OCI-LY3 (cell line): ENCODE data around the gene TMEM106A.
"Not testable (repeated sequence)": the region's sequence is repeated elsewhere in the genome, so short reads cannot be mapped to it uniquely, and the experiment has no call there.

Experiments used
- EZH2phosphoT487 ChIP-seq: fragments of 200-600 bp; shearing (Covaris generic); IDR thresholded peaks from 2 replicates; pipeline ENCODE4 v1.6.1; 2018; ENCODE audit warnings: antibody characterized with exemption, mixed run types, low read depth
- TF ChIP-seq, protein P1 (sequence below): fragments of 200-600, 300-600 bp; sonication (generic); IDR thresholded peaks from 2 replicates; pipeline ENCODE4 v1.5.1; 2014; ENCODE audit warnings: antibody characterized with exemption, low read length, low read depth

DNA sequence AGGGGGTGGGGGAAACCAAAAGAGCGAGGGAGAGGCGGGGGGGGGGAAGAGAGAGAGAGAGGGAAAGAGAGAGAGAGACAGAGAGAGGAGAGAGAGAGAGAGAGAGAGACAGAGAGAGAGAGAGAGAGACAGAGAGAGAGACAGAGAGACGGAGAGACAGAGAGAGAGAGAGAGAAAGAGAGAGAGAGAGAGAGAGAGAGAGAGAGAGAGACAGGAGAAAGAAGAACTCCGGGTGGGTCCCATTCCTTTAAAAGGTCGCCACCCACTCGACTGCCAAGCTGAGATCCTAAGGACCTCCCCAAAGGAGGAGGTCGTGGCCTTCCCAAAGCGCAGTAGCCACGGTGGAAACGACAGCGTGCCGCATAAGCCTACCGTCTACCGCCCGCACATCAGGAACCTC lies 21.6 kb downstream of the TMEM106A start:
- TF ChIP-seq, protein P1, sequence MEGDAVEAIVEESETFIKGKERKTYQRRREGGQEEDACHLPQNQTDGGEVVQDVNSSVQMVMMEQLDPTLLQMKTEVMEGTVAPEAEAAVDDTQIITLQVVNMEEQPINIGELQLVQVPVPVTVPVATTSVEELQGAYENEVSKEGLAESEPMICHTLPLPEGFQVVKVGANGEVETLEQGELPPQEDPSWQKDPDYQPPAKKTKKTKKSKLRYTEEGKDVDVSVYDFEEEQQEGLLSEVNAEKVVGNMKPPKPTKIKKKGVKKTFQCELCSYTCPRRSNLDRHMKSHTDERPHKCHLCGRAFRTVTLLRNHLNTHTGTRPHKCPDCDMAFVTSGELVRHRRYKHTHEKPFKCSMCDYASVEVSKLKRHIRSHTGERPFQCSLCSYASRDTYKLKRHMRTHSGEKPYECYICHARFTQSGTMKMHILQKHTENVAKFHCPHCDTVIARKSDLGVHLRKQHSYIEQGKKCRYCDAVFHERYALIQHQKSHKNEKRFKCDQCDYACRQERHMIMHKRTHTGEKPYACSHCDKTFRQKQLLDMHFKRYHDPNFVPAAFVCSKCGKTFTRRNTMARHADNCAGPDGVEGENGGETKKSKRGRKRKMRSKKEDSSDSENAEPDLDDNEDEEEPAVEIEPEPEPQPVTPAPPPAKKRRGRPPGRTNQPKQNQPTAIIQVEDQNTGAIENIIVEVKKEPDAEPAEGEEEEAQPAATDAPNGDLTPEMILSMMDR: not testable (repeated sequence)
- not testable (repeated sequence) for TF ChIP-seq EZH2phosphoT487
